Mesothelial cell of epicardium (in vitro differentiated cells): ENCODE data around the gene LCLAT1. TPM values are rescaled to one million over a fixed set of nuclear protein-coding genes. Genes with fewer than 3 reads are reported as not detected.

Experiments used
- DNase-seq, 2 experiments: peaks; one replicate each; pipeline ENCODE4 v3.0.0; 2021; ENCODE audit warnings: low spot score in 2 of 2; ENCODE audit not compliant: unreplicated experiment in 2 of 2
- H3K27ac Mint-ChIP-seq: 2 replicates; pipeline ENCODE4 v1.8.0; 2021; ENCODE audit warnings: mixed read lengths
- H3K27me3 Mint-ChIP-seq: 2 replicates; pipeline ENCODE4 v1.8.0; 2021; ENCODE audit warnings: low read depth, mixed read lengths
- H3K36me3 Mint-ChIP-seq: 2 replicates; pipeline ENCODE4 v1.8.0; 2021; ENCODE audit warnings: mixed read lengths
- H3K4me1 Mint-ChIP-seq: 2 replicates; pipeline ENCODE4 v1.8.0; 2021; ENCODE audit warnings: mixed read lengths
- H3K4me3 Mint-ChIP-seq: 2 replicates; pipeline ENCODE4 v1.8.0; 2021; ENCODE audit warnings: mild to moderate bottlenecking, moderate library complexity, mixed read lengths
- H3K9me3 Mint-ChIP-seq: 2 replicates; pipeline ENCODE4 v1.8.0; 2021; ENCODE audit warnings: mixed read lengths
- total RNA-seq: library from RNA; stranded (reverse); gene quantifications from 3 replicates; pipeline ENCODE4 v1.2.1, GENCODE V29; 2021
- TF ChIP-seq, protein P1 (sequence below): fragments of 200-600 bp; sonication (generic); IDR thresholded peaks from one replicate; pipeline ENCODE4 v1.5.0; 2021; ENCODE audit warnings: antibody characterized with exemption; ENCODE audit not compliant: unreplicated experiment

LCLAT1 gene
- total RNA-seq, 1 donor from 2014 or later: 23.2 TPM

DNA sequence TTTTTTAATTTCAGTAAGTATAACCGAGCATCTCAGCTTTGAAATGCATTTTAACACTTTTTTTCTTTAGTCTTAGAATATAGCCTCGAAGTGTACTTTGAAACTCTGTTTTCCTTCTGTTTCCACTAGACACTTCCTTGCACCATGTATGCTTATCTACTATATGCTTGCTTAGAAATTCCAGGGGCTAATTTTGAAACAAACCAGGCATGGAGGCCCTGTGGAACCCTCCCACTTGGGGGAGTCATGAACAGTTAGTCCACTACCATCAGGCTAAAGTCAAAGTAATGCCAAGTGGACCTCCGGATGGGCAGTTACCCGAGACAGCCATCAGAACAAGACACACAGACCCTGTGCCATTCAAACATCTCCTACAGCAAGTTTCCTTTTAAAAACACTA, 120.3 kb downstream of the LCLAT1 start:
- Mint-ChIP-seq H3K27ac (no peak overlapping the region), H3K9me3 (no peaks in the 10 kb centered on the region), H3K36me3 (peaks cover 7% of the 10 kb centered on the region), H3K27me3 (no peaks in the 10 kb centered on the region), H3K4me3 (no peak overlapping the region), H3K4me1 (no peaks in the 10 kb centered on the region)
- TF ChIP-seq, protein P1, sequence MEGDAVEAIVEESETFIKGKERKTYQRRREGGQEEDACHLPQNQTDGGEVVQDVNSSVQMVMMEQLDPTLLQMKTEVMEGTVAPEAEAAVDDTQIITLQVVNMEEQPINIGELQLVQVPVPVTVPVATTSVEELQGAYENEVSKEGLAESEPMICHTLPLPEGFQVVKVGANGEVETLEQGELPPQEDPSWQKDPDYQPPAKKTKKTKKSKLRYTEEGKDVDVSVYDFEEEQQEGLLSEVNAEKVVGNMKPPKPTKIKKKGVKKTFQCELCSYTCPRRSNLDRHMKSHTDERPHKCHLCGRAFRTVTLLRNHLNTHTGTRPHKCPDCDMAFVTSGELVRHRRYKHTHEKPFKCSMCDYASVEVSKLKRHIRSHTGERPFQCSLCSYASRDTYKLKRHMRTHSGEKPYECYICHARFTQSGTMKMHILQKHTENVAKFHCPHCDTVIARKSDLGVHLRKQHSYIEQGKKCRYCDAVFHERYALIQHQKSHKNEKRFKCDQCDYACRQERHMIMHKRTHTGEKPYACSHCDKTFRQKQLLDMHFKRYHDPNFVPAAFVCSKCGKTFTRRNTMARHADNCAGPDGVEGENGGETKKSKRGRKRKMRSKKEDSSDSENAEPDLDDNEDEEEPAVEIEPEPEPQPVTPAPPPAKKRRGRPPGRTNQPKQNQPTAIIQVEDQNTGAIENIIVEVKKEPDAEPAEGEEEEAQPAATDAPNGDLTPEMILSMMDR: no peak
- no peak for DNase-seq

DNA sequence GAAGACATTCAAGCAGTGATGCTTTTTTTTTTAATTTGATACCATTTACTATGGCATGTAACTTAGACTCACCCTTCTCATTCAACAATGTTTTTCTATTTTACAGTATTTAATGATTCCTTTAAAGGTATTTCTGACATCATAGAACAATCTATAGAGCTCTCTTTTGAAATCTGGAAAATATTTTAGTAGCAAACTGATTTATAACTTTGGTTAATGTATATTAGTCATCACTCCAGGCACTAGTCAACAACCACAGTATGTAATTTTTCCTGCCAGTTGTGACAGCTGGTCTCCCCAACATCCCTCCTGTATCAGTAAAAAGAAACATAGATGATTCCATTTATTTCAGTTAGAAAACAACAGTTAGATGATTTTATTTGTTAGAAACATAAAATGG, 122.9 kb downstream of the LCLAT1 start:
- Mint-ChIP-seq H3K4me3 (no peak overlapping the region), H3K27ac (no peak overlapping the region), H3K4me1 (no peaks in the 10 kb centered on the region), H3K27me3 (no peaks in the 10 kb centered on the region), H3K9me3 (no peaks in the 10 kb centered on the region), H3K36me3 (peaks cover 8% of the 10 kb centered on the region)
- no peak for DNase-seq
- TF ChIP-seq, protein P1: no peak

DNA sequence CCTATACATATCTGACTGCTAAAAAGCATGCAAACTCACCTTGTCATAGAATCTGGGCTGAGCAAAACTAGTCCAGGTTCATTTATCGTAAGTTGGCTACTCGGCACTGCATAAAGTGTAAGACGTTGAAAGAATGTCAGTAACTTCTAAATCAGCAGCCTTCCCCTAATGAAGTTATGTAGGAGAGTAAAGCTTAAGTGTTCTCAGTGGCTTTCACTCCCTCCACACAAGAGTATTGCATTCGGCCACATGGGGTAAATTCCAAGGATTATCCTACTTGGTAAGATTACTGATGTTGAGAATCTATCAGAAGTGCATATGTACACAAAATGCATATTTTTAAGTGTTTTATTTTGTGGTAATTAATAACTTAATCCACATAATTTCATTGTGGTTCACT, 130.1 kb downstream of the LCLAT1 start:
- Mint-ChIP-seq H3K27me3 (no peaks in the 10 kb centered on the region), H3K27ac (no peak overlapping the region), H3K4me1 (no peaks in the 10 kb centered on the region), H3K9me3 (no peaks in the 10 kb centered on the region), H3K4me3 (no peak overlapping the region), H3K36me3 (peaks cover 6% of the 10 kb centered on the region)
- no peak for DNase-seq
- TF ChIP-seq, protein P1: no peak

DNA sequence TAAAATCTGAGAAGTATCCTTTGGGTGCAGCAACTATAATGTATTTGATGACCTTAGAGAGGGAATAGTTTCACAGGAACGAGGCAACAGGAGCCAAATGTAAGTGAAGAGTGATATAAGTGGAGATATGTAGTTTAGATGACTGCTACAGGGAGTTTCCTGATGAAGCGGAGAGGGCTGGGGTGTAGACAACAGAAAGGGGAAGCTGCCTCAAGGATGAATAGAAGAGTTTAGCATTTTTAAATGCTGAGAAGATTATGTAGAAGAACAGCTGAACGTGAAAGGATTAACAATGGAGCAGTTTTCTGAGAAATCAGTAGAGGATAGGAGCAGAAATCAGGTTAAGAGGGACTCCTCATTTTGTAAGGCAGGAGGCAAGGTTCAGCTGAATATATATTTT, 133.3 kb downstream of the LCLAT1 start:
- TF ChIP-seq, protein P1: no peak
- DNase-seq: no peak
- H3K27me3 Mint-ChIP-seq: no peaks in the 10 kb centered on the region
- peaks cover 5% of the 10 kb centered on the region for H3K36me3 Mint-ChIP-seq
- H3K4me3 Mint-ChIP-seq: no peak overlapping the region
- no peak overlapping the region for H3K27ac Mint-ChIP-seq
- H3K4me1 Mint-ChIP-seq: no peaks in the 10 kb centered on the region
- H3K9me3 Mint-ChIP-seq: no peaks in the 10 kb centered on the region

DNA sequence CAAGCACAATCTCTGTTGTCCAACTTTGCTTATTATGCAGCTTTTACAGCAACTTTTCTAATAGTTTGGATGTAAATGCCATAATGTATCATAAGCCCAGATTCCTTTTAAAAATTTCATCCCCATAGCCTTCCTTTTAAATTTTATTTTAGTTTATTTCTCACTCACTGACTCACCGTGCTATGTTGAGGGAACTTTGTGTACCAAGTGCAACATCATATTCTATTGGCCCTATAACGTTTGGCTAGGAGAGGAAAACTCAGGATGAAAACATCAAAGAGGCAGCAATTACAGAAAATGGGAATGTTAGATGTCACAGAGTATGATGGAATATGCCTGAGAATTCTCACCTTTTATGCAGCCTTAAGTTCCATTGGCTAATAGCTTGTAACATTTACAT, 135.5 kb downstream of the LCLAT1 start:
- peaks cover 14% of the 10 kb centered on the region for H3K36me3 Mint-ChIP-seq
- H3K4me3 Mint-ChIP-seq: no peak overlapping the region
- H3K27me3 Mint-ChIP-seq: no peaks in the 10 kb centered on the region
- DNase-seq: no peak
- TF ChIP-seq, protein P1: no peak
- H3K4me1 Mint-ChIP-seq: no peaks in the 10 kb centered on the region
- no peaks in the 10 kb centered on the region for H3K9me3 Mint-ChIP-seq
- no peak overlapping the region for H3K27ac Mint-ChIP-seq

DNA sequence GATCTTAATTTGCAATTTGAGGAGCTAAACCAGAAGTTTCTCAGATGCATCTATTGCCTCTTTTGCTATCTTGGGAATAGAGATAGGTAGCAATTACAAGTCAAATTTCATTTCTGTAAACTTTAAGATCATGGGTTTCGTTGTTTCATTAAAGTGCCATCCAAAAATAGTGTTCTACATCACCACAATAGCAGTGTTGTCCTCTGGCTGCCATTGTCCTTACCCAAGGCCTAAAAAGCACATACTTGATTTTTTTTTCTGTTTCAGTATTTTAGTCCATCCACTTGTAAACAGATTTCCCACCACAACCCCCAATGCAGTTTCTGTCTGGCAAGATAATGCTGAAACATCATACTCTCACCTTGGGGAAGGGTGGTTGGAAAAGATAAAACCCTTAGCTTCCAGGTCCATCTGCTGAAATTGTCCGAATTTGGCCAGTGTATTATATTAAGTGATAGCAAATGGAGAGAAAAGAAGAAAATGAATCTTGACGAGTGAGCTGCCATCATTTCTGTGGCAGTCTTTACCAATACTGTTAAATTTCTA, 136.2 kb downstream of the LCLAT1 start:
- no peak for DNase-seq

More for the DNA sequence above, 136.2 kb downstream of the LCLAT1 start:
- Mint-ChIP-seq H3K9me3 (no peaks in the 10 kb centered on the region), H3K4me3 (no peak overlapping the region), H3K4me1 (no peaks in the 10 kb centered on the region), H3K36me3 (peaks cover 14% of the 10 kb centered on the region), H3K27me3 (no peaks in the 10 kb centered on the region), H3K27ac (no peak overlapping the region)
- TF ChIP-seq, protein P1: no peak
